Mesothelial cell of epicardium (in vitro differentiated cells): Measurements from ENCODE around the gene ATRNL1. TPM values are rescaled to one million over a fixed set of nuclear protein-coding genes. Genes with fewer than 3 reads are reported as not detected.
A peak's percentile ranks its signal among the peaks of the same experiment; 100 is the strongest.

Experiments
- DNase-seq, 2 experiments: peaks; one replicate each; pipeline ENCODE4 v3.0.0; 2021; ENCODE audit warnings: low spot score in 2 of 2; ENCODE audit not compliant: unreplicated experiment in 2 of 2
- H3K27ac Mint-ChIP-seq: 2 replicates; pipeline ENCODE4 v1.8.0; 2021; ENCODE audit warnings: mixed read lengths
- H3K27me3 Mint-ChIP-seq: 2 replicates; pipeline ENCODE4 v1.8.0; 2021; ENCODE audit warnings: low read depth, mixed read lengths
- H3K36me3 Mint-ChIP-seq: 2 replicates; pipeline ENCODE4 v1.8.0; 2021; ENCODE audit warnings: mixed read lengths
- H3K4me1 Mint-ChIP-seq: 2 replicates; pipeline ENCODE4 v1.8.0; 2021; ENCODE audit warnings: mixed read lengths
- H3K4me3 Mint-ChIP-seq: 2 replicates; pipeline ENCODE4 v1.8.0; 2021; ENCODE audit warnings: mild to moderate bottlenecking, moderate library complexity, mixed read lengths
- H3K9me3 Mint-ChIP-seq: 2 replicates; pipeline ENCODE4 v1.8.0; 2021; ENCODE audit warnings: mixed read lengths
- total RNA-seq: library from RNA; stranded (reverse); gene quantifications from 3 replicates; pipeline ENCODE4 v1.2.1, GENCODE V29; 2021
- TF ChIP-seq, protein P1 (sequence below): fragments of 200-600 bp; sonication (generic); IDR thresholded peaks from one replicate; pipeline ENCODE4 v1.5.0; 2021; ENCODE audit warnings: antibody characterized with exemption; ENCODE audit not compliant: unreplicated experiment

Gene ATRNL1
- total RNA-seq, 1 donor from 2014 or later = 39.6 TPM

GRCh38 chr10:115436999-115437398 is 343.8 kb downstream of the ATRNL1 start:
- DNase-seq = no peak
- no peaks in the 10 kb centered on the region for H3K9me3 Mint-ChIP-seq
- H3K27me3 Mint-ChIP-seq = no peaks in the 10 kb centered on the region
- H3K36me3 Mint-ChIP-seq = no peaks in the 10 kb centered on the region
- H3K4me1 Mint-ChIP-seq = no peaks in the 10 kb centered on the region
- H3K4me3 Mint-ChIP-seq = no peak overlapping the region
- no peak overlapping the region for H3K27ac Mint-ChIP-seq
- TF ChIP-seq, protein P1, sequence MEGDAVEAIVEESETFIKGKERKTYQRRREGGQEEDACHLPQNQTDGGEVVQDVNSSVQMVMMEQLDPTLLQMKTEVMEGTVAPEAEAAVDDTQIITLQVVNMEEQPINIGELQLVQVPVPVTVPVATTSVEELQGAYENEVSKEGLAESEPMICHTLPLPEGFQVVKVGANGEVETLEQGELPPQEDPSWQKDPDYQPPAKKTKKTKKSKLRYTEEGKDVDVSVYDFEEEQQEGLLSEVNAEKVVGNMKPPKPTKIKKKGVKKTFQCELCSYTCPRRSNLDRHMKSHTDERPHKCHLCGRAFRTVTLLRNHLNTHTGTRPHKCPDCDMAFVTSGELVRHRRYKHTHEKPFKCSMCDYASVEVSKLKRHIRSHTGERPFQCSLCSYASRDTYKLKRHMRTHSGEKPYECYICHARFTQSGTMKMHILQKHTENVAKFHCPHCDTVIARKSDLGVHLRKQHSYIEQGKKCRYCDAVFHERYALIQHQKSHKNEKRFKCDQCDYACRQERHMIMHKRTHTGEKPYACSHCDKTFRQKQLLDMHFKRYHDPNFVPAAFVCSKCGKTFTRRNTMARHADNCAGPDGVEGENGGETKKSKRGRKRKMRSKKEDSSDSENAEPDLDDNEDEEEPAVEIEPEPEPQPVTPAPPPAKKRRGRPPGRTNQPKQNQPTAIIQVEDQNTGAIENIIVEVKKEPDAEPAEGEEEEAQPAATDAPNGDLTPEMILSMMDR = no peak

DNA sequence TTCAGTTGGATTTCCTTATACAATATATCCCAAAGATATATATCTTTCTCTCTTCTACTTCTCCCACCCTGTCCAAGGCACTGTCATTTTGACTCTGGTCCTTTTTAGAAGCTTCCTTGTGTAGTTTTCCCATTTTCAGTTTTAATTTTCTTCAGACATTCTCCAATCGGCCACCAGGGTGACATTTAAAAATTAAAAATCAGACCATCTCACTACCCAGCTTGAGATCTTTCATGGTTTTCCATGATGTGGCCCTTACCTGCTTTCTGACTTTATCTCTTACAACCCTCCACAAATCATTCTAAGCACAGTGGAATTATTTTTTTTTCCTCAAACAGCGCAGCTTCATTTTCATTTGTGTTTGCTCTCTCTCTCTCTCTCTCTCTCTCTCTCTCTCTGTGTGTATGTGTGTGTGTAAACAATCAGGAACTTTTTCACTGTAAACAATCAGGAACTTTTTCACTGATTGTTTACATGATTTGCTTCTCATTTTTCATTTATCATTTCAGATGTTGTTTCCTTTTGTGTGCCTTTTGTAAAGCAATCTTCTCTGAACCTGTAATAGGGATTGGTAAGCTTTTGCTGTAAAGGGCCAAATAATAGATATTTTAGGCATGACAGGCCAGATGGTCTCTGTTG is 348.9 kb downstream of the ATRNL1 start:
- peaks cover 3% of the 10 kb centered on the region for H3K4me1 Mint-ChIP-seq
- no peaks in the 10 kb centered on the region for H3K36me3 Mint-ChIP-seq
- no peak for DNase-seq
- H3K27ac Mint-ChIP-seq = no peak overlapping the region
- H3K4me3 Mint-ChIP-seq = no peak overlapping the region
- no peaks in the 10 kb centered on the region for H3K9me3 Mint-ChIP-seq
- no peaks in the 10 kb centered on the region for H3K27me3 Mint-ChIP-seq
- TF ChIP-seq, protein P1 = peak; percentile 81

DNA sequence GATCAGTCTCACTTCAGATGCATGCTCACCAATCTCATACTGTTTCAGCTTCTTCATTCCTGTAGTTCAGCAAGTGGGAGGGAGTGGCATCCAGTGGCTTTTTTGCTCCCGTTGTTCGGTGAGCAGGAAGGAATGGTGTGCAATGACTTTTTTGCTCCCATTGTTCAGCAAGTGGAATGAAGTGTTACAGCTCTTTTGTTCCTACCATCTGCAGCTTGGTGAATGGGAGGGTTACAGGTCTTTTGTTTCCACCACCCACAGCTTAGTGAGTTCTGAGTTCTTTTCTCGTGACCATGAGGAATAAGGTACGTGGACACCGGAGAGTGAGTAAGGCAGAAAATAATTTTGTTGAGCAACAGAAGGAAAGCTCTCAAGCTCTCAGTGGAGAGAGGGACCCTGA is 363.6 kb downstream of the ATRNL1 start:
- H3K9me3 Mint-ChIP-seq = peaks cover 20% of the 10 kb centered on the region
- H3K4me1 Mint-ChIP-seq = peaks cover 7% of the 10 kb centered on the region
- no peak for DNase-seq
- H3K27me3 Mint-ChIP-seq = peaks cover 24% of the 10 kb centered on the region
- H3K27ac Mint-ChIP-seq = no peak overlapping the region
- TF ChIP-seq, protein P1 = no peak
- H3K36me3 Mint-ChIP-seq = no peaks in the 10 kb centered on the region
- no peak overlapping the region for H3K4me3 Mint-ChIP-seq

DNA sequence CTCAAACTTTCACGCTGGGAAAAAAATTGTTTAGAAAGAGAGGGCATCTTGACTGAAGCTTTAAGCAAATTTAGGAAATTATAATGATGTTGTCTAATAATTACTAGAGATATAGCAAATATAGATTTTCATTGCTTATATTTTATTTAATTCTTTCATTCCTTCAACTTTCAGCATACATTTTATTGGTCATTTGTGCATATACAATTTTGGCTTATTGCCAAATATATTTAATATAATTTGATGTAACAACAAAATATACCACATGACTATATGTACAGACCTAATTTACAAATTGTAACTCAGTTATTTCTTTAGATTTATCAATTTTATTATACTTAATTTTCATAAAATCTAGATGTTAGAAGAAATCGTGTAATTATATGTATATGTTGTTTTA is 390.1 kb downstream of the ATRNL1 start:
- H3K4me1 Mint-ChIP-seq = no peaks in the 10 kb centered on the region
- peaks cover 13% of the 10 kb centered on the region for H3K9me3 Mint-ChIP-seq
- H3K36me3 Mint-ChIP-seq = no peaks in the 10 kb centered on the region
- H3K4me3 Mint-ChIP-seq = no peak overlapping the region
- H3K27ac Mint-ChIP-seq = no peak overlapping the region
- DNase-seq = no peak
- H3K27me3 Mint-ChIP-seq = no peaks in the 10 kb centered on the region
- TF ChIP-seq, protein P1 = no peak

DNA sequence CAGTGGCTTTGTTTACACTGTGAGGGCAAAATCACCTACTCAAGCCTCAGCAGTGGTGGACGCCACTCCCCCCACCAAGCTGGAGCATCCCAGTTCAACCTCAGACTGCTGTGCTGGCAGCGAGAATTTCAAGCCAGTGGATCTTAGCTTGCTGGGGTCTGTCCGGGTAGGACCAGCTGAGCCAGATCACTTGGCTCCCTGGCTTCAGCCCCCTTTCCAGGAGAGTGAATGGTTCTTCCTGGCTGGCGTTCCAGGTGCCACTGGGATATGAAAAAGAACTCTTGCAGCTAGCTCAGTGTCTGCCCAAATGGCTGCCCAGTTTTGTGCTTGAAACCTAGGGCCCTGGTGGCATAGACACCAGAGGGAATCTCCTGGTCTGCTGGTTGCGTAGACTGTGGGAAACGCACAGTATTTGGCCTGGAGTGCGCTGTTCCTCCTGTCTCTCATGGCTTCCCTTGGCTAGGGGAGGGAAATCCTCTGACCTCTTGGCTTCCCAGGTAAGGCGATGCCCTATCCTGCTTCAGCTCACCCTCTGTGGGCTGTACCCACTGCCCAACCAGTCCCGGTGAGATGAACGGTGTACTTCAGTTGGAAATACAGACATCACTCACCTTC is 398.5 kb downstream of the ATRNL1 start:
- TF ChIP-seq, protein P1 = no peak
- H3K27me3 Mint-ChIP-seq = no peaks in the 10 kb centered on the region
- H3K36me3 Mint-ChIP-seq = no peaks in the 10 kb centered on the region
- H3K4me1 Mint-ChIP-seq = no peaks in the 10 kb centered on the region
- no peak overlapping the region for H3K27ac Mint-ChIP-seq
- DNase-seq = no peak
- peaks cover 39% of the 10 kb centered on the region for H3K9me3 Mint-ChIP-seq
- no peak overlapping the region for H3K4me3 Mint-ChIP-seq
